HG03342 (cell line): ENCODE data around the gene ARL11.

Experiments
- ATAC-seq: cut with Tn5 transposase; IDR thresholded peaks from one replicate; pipeline ENCODE4 v1.9.1; 2021; ENCODE audit warnings: mild to moderate bottlenecking, moderate library complexity; ENCODE audit not compliant: unreplicated experiment

Gene ARL11

GRCh38 chr13:49646688-49647087 is 18.4 kb downstream of the ARL11 start:
- no peak for ATAC-seq

GRCh38 chr13:49649244-49649962 is 21.1 kb downstream of the ARL11 start:
- ATAC-seq = no peak

- ATAC-seq = no peak
Measured at GRCh38 chr13:49649963-49650312, 21.6 kb downstream of the ARL11 start.

- ATAC-seq = no peak
Measured at GRCh38 chr13:49651570-49652354, 23.5 kb downstream of the ARL11 start.

GRCh38 chr13:49652355-49653305 is 24.3 kb downstream of the ARL11 start:
- ATAC-seq = no peak

- no peak for ATAC-seq
Measured at GRCh38 chr13:49653478-49653877, 25.2 kb downstream of the ARL11 start.

- ATAC-seq = no peak
Measured at GRCh38 chr13:49654011-49654410, 25.7 kb downstream of the ARL11 start.

- ATAC-seq = no peak
Measured at GRCh38 chr13:49655906-49656305, 27.6 kb downstream of the ARL11 start.

- no peak for ATAC-seq
Measured at GRCh38 chr13:49657241-49657641, 28.9 kb downstream of the ARL11 start.

- no peak for ATAC-seq
Measured at GRCh38 chr13:49664606-49665005, 36.3 kb downstream of the ARL11 start.

- no peak for ATAC-seq
Measured at GRCh38 chr13:49667773-49668172, 39.5 kb downstream of the ARL11 start.

GRCh38 chr13:49669735-49670309 is 41.5 kb downstream of the ARL11 start:
- no peak for ATAC-seq

- ATAC-seq = no peak
Measured at GRCh38 chr13:49670828-49671227, 42.5 kb downstream of the ARL11 start.

- no peak for ATAC-seq
Measured at GRCh38 chr13:49676581-49677298, 48.4 kb downstream of the ARL11 start.

- no peak for ATAC-seq
Measured at GRCh38 chr13:49678191-49678914, 50.0 kb downstream of the ARL11 start.

- ATAC-seq = no peak
Measured at GRCh38 chr13:49679246-49679645, 50.9 kb downstream of the ARL11 start.

- no peak for ATAC-seq
Measured at GRCh38 chr13:49681842-49682435, 53.6 kb downstream of the ARL11 start.
